GM06990 (cell line): ENCODE results near the gene PIK3CA.
"Not testable (repeated sequence)": the region's sequence is repeated elsewhere in the genome, so short reads cannot be mapped to it uniquely, and the experiment has no call there.

Experiments used
- DNase-seq: peaks from one replicate; pipeline ENCODE4 v3.0.0-alpha.2; 2011; ENCODE audit not compliant: insufficient read length; ENCODE audit errors: extremely low read depth
- H3K27me3 ChIP-seq: replicated peaks from 2 replicates; pipeline ENCODE4 v1.6.0; 2011; ENCODE audit warnings: low read length; ENCODE audit not compliant: control insufficient read depth, insufficient read depth
- H3K36me3 ChIP-seq: 2 replicates; pipeline ENCODE4 v1.5.1; 2011; ENCODE audit warnings: low read length; ENCODE audit not compliant: control insufficient read depth, insufficient read depth
- H3K4me3 ChIP-seq: replicated peaks from 2 replicates; pipeline ENCODE4 v1.5.1; 2011; ENCODE audit warnings: low read depth, mild to moderate bottlenecking, control low read depth, low read length
- TF ChIP-seq, protein P1 (sequence below): IDR thresholded peaks from 2 replicates; pipeline ENCODE4 v1.5.1; 2011; ENCODE audit warnings: low read length, control low read depth, mild to moderate bottlenecking, inconsistent platforms; ENCODE audit not compliant: insufficient read depth, poor library complexity, severe bottlenecking

The PIK3CA gene

DNA sequence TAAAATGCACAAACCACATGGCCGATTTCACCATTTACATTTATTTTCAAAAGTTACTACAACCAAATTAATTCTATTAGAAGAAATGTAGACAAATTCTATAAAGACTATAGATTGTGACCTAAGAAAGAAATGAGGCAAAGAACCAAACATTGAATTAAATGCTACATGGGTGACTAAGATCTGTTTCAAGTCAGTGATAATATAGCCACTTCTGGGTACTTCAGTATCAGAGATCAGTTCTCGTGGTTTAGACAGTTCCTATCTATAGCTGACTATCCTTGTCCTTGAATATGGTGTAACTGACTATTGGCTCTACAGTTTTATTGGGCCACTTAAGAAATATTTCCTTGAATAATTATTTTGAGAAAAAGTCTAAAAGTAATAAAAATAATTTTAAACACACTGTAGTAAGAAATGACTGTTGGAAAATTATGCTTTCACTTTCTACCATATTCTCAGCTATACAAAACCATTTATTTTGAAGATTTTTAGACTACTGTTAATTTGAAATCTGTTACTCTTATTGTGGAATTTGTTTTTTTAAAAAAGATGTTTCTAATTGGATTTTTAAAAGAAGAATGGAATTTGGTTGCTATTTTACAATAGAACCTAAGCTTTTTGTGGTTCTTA is 88.6 kb downstream of the PIK3CA start:
- DNase-seq: peak; percentile 11
- Histone ChIP-seq H3K4me3 (no peak overlapping the region), H3K36me3 (no peaks in the 10 kb centered on the region; the same call in none of the 2 replicates), H3K27me3 (no peaks in the 10 kb centered on the region)
- TF ChIP-seq, protein P1, sequence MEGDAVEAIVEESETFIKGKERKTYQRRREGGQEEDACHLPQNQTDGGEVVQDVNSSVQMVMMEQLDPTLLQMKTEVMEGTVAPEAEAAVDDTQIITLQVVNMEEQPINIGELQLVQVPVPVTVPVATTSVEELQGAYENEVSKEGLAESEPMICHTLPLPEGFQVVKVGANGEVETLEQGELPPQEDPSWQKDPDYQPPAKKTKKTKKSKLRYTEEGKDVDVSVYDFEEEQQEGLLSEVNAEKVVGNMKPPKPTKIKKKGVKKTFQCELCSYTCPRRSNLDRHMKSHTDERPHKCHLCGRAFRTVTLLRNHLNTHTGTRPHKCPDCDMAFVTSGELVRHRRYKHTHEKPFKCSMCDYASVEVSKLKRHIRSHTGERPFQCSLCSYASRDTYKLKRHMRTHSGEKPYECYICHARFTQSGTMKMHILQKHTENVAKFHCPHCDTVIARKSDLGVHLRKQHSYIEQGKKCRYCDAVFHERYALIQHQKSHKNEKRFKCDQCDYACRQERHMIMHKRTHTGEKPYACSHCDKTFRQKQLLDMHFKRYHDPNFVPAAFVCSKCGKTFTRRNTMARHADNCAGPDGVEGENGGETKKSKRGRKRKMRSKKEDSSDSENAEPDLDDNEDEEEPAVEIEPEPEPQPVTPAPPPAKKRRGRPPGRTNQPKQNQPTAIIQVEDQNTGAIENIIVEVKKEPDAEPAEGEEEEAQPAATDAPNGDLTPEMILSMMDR: no peak

DNA sequence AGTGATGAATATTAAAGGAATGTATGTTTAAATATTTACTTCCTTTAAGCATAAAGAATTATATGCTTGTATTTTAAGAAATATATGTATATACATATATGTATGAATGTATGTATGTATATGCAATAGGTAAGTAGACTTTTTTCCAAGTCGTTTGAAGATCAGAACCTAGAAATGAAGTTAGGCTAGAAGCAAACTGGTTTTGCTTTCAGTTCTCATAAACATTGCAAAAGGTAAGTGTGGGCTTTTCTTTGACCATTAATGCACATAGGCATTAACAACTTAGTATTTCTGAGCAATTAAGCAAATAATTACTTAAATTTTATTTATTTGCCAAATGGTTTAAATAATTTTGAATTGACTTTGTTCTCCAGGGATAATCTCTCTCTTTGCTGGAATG is 92.1 kb downstream of the PIK3CA start:
- H3K27me3 ChIP-seq, H3K36me3 ChIP-seq, DNase-seq, H3K4me3 ChIP-seq: not testable (repeated sequence)

DNA sequence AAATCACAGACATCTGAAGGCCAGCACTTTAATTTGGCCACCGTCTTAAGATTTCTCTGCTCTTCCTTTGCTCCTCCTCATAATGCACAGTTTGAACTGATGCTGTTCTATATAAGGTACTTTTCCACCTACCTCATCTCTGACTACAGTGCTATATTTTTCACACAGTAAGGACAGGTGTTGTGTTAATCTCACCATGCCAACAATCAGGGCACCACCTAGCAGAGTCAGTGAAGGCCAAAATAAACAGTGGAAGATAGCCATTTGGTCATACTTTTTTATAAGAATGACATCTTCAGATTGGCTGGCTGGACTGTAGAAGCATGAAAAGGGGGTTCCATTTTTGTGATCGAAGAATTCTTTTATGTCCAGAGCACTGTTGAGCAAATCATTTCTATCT is 94.7 kb downstream of the PIK3CA start:
- DNase-seq: not testable (repeated sequence)

DNA sequence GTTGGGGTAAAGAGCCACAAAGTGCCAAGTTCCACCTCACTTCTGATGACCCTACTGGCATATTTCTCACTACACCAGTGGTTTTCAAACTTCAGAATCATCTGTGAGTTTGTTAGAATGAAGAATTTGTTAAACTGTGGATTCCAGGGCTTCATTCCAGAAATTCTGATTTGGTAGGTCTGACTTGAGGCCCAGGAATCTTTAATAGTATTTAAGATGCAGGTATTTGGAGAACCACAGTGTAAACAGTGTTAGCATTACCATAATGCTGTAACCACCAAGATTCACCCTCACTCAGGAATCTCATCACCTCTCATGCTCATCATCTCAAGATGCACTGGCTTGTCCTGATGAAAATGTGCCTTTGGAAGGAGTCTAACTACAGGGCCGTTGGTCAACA is 96.7 kb downstream of the PIK3CA start:
- no peak overlapping the region for H3K4me3 ChIP-seq
- no peak for DNase-seq
- H3K36me3 ChIP-seq: no peaks in the 10 kb centered on the region; the same call in 1 of the 2 replicates
- TF ChIP-seq, protein P1: no peak
- no peaks in the 10 kb centered on the region for H3K27me3 ChIP-seq

More for the DNA sequence above, 94.7 kb downstream of the PIK3CA start:
- not testable (repeated sequence) for H3K27me3 ChIP-seq, H3K4me3 ChIP-seq, H3K36me3 ChIP-seq

DNA sequence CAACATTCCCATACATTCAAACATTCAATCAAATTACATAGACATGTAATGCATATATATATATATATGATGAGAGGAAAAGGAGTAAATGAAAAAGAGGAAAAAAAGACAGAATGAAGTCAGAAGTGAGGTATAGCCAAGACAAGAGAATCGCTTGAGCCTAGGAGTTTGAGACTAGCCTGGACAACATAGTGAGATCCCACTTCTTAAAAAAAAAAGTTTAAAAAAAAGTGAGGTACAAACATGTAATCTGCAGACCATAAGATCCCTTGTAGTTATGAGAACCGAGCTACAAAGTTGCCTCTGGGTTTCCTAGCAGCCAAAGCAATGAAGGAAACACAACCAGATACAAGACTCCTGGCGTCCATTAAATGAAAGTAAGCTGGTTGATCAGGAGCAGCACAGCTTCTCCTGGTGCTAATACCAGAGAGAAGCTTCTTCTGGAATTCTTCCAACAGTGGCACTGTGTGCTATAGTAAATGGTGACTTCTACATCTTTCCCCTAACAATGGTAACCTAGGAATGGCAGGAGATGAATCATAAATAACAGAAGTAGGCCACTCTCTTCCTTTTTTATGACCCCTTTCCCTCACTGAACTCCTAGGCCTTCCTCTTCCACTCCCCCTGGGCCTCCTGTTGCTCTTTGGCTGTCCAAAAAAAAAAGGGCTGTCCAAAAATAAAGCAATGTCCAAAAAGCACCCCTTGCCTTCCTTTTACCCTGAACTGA is 99.3 kb downstream of the PIK3CA start:
- Histone ChIP-seq H3K27me3 (no peaks in the 10 kb centered on the region), H3K36me3 (no peaks in the 10 kb centered on the region; the same call in none of the 2 replicates), H3K4me3 (no peak overlapping the region)
- TF ChIP-seq, protein P1: no peak
- no peak for DNase-seq

DNA sequence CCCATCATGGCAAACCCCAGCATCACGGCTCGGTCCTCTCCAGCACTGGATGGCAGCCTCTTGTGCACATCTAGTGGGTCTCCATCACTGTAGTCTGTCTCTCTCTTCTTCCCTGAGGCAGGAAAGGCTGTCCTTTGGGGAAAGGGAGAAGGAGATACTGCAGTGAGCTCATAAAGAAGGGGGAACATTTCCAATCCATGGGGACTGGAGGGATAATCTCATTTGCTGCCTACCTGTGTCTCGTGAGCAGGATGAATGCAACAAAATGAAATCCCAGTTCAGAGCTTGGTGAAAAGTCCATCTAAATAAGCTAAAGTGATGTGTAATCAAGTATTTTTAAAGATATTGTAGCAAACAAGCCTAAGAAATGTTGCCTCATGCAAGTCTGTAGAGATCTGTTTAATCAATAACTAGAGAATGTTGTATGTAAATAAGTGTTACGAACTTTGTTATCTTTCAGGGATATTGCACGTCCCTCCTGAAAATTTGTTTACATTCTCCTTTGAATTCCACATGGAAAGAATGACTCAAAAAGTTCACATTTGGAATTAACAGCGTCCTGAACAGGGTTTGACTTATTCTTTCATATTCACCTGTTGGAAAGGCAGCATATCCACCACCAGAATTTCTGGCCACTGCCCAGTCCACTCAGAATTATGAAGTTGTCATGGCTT is 102.8 kb downstream of the PIK3CA start, which contains the start of gene KCNMB3:
Gene KCNMB3, minus strand, starts transcription at position 312 of the 674 bp plus-strand sequence. Its CDS starts 124 bp downstream, at position 188.
- Histone ChIP-seq H3K4me3 (no peak within 1 kb of the TSS), H3K36me3 (no peaks in the 10 kb centered on the region; the same call in none of the 2 replicates), H3K27me3 (no peaks in the 10 kb centered on the region)
- no peak for DNase-seq
- TF ChIP-seq, protein P1: no peak
